GM12872 (cell line): ENCODE results near the gene TRIM50.

Source experiments
- CTCF ChIP-seq: IDR thresholded peaks from 3 replicates; pipeline ENCODE4 v1.5.1; 2011; ENCODE audit warnings: low read depth, mild to moderate bottlenecking, low read length, moderate library complexity; ENCODE audit not compliant: insufficient read depth

Gene TRIM50

GRCh38 chr7:73354196-73354595 is 26.3 kb upstream of the TRIM50 start:
- no peak for TF ChIP-seq CTCF

GRCh38 chr7:73353243-73353642 is 25.4 kb upstream of the TRIM50 start:
- TF ChIP-seq CTCF = no peak

GRCh38 chr7:73352784-73353183 is 24.9 kb upstream of the TRIM50 start:
- TF ChIP-seq CTCF = no peak

- TF ChIP-seq CTCF = no peak
These were observed 23.7 kb upstream of the TRIM50 start for GRCh38 chr7:73351447-73352167.

GRCh38 chr7:73350306-73351068 is 22.6 kb upstream of the TRIM50 start:
- no peak for TF ChIP-seq CTCF

GRCh38 chr7:73349763-73350162 is 21.9 kb upstream of the TRIM50 start:
- TF ChIP-seq CTCF = no peak

- TF ChIP-seq CTCF = no peak
These were observed 18.1 kb upstream of the TRIM50 start for GRCh38 chr7:73345951-73346350.
